ENCODE data around the gene DYNC1I1.

The DYNC1I1 gene

DNA sequence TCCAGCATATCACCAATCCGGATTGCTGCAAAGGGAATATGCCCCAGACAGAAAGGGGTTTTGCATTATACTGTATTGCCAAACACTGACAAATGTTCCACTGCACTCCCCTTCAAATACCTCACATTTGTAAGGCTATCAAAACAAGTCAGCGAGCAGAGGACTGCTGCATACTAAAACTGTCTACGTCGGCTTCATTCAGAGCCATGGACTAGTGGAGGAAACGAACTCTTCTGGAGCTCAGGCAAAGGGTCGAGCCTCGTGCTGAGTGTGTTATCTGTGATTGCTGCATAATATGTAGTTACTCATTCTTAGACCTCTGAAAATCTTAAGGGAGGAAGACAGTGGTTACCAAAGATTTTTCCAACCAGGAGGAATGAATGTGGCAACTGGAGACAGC is 200.2 kb downstream of the DYNC1I1 start:
- Mint-ChIP-seq H3K27ac (no peak overlapping the region), H3K4me1 (ENCODE audit: low read depth) (no peaks in the 10 kb centered on the region), H3K4me3 (no peak overlapping the region), H3K36me3 (ENCODE audit: low read depth) (no peaks in the 10 kb centered on the region), H3K9me3 (no peaks in the 10 kb centered on the region), H3K27me3 (ENCODE audit: low read depth) (no peaks in the 10 kb centered on the region)

GRCh38 chr7:95974108-95974507 is 201.8 kb downstream of the DYNC1I1 start:
- Mint-ChIP-seq H3K27ac (no peak overlapping the region), H3K4me1 (ENCODE audit: low read depth) (no peaks in the 10 kb centered on the region), H3K27me3 (ENCODE audit: low read depth) (peaks cover 6% of the 10 kb centered on the region), H3K4me3 (no peak overlapping the region), H3K9me3 (no peaks in the 10 kb centered on the region), H3K36me3 (ENCODE audit: low read depth) (no peaks in the 10 kb centered on the region)

- Mint-ChIP-seq H3K9me3 (no peaks in the 10 kb centered on the region), H3K27ac (no peak overlapping the region), H3K27me3 (ENCODE audit: low read depth) (peaks cover 6% of the 10 kb centered on the region), H3K4me3 (no peak overlapping the region), H3K36me3 (ENCODE audit: low read depth) (no peaks in the 10 kb centered on the region), H3K4me1 (ENCODE audit: low read depth) (no peaks in the 10 kb centered on the region)
These were observed 204.2 kb downstream of the DYNC1I1 start for GRCh38 chr7:95976369-95977060.

DNA sequence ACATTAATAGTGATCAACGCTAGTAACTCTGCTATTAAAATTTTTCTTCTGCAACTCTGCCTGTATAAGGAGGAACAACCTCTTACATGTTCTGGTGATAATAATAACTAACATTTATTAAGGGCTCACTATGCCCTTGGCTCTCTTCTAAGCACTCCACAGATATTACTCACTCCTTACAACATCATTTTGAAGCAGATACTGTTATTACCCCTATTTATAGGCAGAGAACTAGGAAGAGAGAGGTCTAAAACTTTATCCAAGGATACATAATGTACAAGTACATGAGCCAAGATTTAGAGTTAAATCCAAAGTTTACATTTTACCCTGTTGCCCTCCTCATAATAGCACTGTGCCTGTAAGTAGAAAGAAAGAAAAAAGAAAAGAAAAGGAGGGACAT is 205.6 kb downstream of the DYNC1I1 start:
- H3K36me3 Mint-ChIP-seq (ENCODE audit: low read depth), result no peaks in the 10 kb centered on the region

GRCh38 chr7:95980167-95980566 is 207.8 kb downstream of the DYNC1I1 start:
- no peaks in the 10 kb centered on the region for H3K36me3 Mint-ChIP-seq (ENCODE audit: low read depth)
- peaks cover 6% of the 10 kb centered on the region for H3K27me3 Mint-ChIP-seq (ENCODE audit: low read depth)
- H3K4me1 Mint-ChIP-seq (ENCODE audit: low read depth), result no peaks in the 10 kb centered on the region
- H3K27ac Mint-ChIP-seq, result no peak overlapping the region
- H3K4me3 Mint-ChIP-seq, result no peak overlapping the region
- no peaks in the 10 kb centered on the region for H3K9me3 Mint-ChIP-seq

More for the DNA sequence above, 205.6 kb downstream of the DYNC1I1 start:
- Mint-ChIP-seq H3K4me3 (no peak overlapping the region), H3K27ac (no peak overlapping the region), H3K4me1 (ENCODE audit: low read depth) (no peaks in the 10 kb centered on the region), H3K27me3 (ENCODE audit: low read depth) (peaks cover 6% of the 10 kb centered on the region), H3K9me3 (no peaks in the 10 kb centered on the region)

DNA sequence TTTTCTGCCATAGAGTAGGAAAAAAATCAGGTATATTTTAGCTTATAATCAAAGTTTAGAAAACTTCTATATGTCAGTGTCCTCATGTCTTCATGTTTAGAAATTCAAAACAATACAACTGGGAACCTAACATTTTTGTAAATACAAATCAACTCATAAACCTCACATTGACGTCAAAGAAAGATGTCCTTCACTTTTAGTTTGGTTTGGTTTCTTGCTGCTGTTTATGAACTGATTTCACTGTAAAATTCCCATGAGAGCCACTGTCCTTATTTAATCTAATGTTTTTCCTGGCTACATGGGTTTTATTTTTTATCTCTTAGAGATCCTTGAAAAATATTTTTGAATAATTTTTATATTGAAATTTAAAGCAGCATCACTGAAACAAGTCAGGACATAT is 208.4 kb downstream of the DYNC1I1 start:
- Mint-ChIP-seq H3K36me3 (ENCODE audit: low read depth) (no peaks in the 10 kb centered on the region), H3K27ac (no peak overlapping the region), H3K4me1 (ENCODE audit: low read depth) (no peaks in the 10 kb centered on the region), H3K27me3 (ENCODE audit: low read depth) (peaks cover 6% of the 10 kb centered on the region), H3K9me3 (no peaks in the 10 kb centered on the region), H3K4me3 (no peak overlapping the region)

DNA sequence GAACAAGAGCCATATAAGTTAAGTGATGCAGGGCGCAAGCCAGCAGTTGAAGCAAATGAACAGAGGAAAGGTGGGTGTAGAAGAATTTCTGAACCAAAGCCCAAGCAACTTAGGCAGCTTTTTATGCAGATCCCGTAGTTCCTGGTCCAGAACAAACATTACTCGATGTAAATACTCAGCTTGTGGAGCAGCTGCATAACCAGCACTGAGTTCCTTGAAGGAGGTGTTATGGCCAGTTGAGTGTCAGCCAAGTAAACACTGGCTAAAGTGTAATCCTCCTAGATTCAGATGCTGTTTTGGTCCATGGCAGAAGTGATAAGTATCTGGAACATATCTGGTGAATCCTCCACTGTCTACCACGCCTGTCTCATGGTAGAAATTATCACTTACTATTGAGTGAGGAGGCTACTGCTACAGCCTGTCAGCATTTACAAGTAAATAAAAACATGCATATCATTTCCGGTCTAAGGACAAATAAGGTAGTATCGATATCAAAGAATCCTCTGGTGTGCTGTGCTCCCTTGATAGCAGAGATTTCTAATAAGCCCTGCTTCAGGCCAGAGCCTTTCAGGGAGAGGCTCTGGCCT is 213.9 kb downstream of the DYNC1I1 start:
- H3K9me3 Mint-ChIP-seq, result no peaks in the 10 kb centered on the region
- H3K27me3 Mint-ChIP-seq (ENCODE audit: low read depth), result no peaks in the 10 kb centered on the region
- H3K27ac Mint-ChIP-seq, result no peak overlapping the region
- H3K36me3 Mint-ChIP-seq (ENCODE audit: low read depth), result no peaks in the 10 kb centered on the region
- H3K4me3 Mint-ChIP-seq, result no peak overlapping the region
- H3K4me1 Mint-ChIP-seq (ENCODE audit: low read depth), result no peaks in the 10 kb centered on the region

DNA sequence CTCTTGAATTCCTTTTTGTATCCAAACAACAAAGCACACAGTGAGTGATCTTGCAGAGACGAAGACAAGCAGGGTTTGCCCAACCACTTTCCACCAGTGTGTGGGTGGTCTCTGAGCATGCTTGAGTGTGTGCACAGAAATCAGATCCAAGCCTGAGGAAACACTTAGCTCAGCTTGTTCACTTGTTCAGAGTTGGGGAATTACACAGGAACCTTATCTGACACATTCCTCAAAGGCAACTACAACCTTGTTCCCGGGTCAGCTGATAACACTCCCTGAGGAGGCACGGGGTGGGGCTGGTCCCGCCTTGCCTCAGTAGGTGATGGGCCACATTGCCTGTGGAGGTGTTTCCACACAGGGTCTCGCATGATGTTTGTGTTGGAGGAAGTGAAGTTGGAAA is 216.9 kb downstream of the DYNC1I1 start:
- Mint-ChIP-seq H3K27me3 (ENCODE audit: low read depth) (no peaks in the 10 kb centered on the region), H3K36me3 (ENCODE audit: low read depth) (no peaks in the 10 kb centered on the region), H3K9me3 (no peaks in the 10 kb centered on the region), H3K4me3 (no peak overlapping the region), H3K27ac (no peak overlapping the region), H3K4me1 (ENCODE audit: low read depth) (no peaks in the 10 kb centered on the region)

DNA sequence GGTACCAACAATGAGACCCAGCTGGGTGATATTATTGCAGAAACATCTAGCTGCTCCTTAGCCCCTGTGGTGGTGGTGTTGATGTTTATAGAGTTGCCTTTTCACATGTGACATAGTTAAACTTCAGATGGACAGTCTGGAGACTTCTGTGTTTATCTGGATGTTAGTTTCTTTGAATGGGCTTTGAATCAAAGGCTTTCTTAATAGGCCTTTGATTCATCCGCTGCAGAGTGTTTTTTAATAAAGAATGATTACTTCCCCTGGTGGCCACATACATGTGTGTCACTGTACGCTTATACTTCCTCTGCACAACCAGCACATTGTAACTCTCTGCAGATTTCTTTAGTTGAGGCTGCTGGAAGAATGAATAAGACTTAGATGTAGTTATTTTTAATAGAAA is 221.0 kb downstream of the DYNC1I1 start:
- no peaks in the 10 kb centered on the region for H3K4me1 Mint-ChIP-seq (ENCODE audit: low read depth)
- H3K36me3 Mint-ChIP-seq (ENCODE audit: low read depth), result no peaks in the 10 kb centered on the region
- no peak overlapping the region for H3K4me3 Mint-ChIP-seq
- H3K27ac Mint-ChIP-seq, result no peak overlapping the region
- H3K27me3 Mint-ChIP-seq (ENCODE audit: low read depth), result no peaks in the 10 kb centered on the region
- no peaks in the 10 kb centered on the region for H3K9me3 Mint-ChIP-seq

DNA sequence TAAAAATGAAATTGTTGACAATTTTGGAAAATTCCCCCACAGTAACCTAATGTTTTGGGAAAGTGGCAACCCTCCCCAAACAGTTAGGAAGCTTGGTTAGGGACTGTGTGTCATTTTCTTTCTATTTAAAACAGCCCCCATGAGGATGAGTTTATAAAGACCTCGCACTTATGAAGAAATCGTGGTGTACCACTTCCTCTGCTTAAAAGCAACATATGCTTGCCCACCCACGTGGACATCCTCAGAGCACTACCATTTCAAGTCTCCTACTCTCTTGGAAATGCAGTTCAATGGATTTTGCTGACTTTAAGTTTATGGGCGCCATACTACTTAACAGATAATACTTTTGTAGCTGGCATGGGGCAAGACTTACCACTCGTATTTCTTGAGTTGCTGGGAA is 223.8 kb downstream of the DYNC1I1 start:
- Mint-ChIP-seq H3K27ac (no peak overlapping the region), H3K4me1 (ENCODE audit: low read depth) (no peaks in the 10 kb centered on the region), H3K4me3 (no peak overlapping the region), H3K9me3 (no peaks in the 10 kb centered on the region), H3K27me3 (ENCODE audit: low read depth) (no peaks in the 10 kb centered on the region), H3K36me3 (ENCODE audit: low read depth) (no peaks in the 10 kb centered on the region)

GRCh38 chr7:95996886-95997285 is 224.5 kb downstream of the DYNC1I1 start:
- Mint-ChIP-seq H3K36me3 (ENCODE audit: low read depth) (no peaks in the 10 kb centered on the region), H3K4me1 (ENCODE audit: low read depth) (no peaks in the 10 kb centered on the region), H3K27ac (no peak overlapping the region), H3K9me3 (no peaks in the 10 kb centered on the region), H3K27me3 (ENCODE audit: low read depth) (no peaks in the 10 kb centered on the region), H3K4me3 (no peak overlapping the region)

DNA sequence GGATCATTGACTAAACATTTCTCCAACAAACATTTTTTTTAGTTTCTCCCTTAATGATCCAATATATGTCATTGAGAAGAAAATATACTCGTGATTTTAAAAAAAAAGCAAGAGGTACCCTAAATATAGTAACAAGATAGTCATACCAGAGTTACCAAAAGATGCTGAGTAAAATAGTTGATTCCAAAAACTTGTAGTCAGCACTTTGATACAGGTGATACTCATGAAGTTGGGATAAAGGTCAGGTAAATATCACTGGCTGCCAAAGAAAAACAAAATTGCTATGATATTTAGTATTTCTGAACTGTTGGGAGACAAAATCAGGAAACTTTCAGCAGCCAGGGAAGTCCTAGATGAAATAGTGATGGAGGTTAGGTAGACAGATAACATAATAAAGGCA is 225.3 kb downstream of the DYNC1I1 start:
- Mint-ChIP-seq H3K4me1 (ENCODE audit: low read depth) (no peaks in the 10 kb centered on the region), H3K36me3 (ENCODE audit: low read depth) (no peaks in the 10 kb centered on the region), H3K4me3 (no peak overlapping the region), H3K27ac (no peak overlapping the region), H3K27me3 (ENCODE audit: low read depth) (no peaks in the 10 kb centered on the region), H3K9me3 (no peaks in the 10 kb centered on the region)

DNA sequence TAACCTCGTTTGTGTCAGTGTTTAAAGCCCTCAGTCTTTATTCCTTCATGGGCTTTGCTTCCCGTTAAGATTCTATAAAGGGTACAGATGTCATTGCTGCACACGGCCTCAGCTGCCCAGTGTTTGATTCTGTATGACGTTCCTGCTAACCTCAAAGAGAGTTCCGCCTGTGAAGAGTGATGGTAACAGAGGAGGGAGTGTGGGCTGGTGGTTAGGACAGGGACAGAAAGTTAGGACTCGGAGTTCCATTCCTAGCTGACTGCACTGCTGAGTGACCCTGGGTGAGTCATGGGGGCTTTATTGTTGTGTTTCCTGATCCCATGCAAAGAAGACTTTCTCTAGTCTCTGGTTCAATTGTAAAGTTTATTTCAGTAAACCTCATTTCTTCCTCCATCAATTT is 227.1 kb downstream of the DYNC1I1 start:
- H3K9me3 Mint-ChIP-seq, result no peaks in the 10 kb centered on the region
- no peak overlapping the region for H3K27ac Mint-ChIP-seq
- no peaks in the 10 kb centered on the region for H3K4me1 Mint-ChIP-seq (ENCODE audit: low read depth)
- no peak overlapping the region for H3K4me3 Mint-ChIP-seq
- no peaks in the 10 kb centered on the region for H3K36me3 Mint-ChIP-seq (ENCODE audit: low read depth)
- no peaks in the 10 kb centered on the region for H3K27me3 Mint-ChIP-seq (ENCODE audit: low read depth)

DNA sequence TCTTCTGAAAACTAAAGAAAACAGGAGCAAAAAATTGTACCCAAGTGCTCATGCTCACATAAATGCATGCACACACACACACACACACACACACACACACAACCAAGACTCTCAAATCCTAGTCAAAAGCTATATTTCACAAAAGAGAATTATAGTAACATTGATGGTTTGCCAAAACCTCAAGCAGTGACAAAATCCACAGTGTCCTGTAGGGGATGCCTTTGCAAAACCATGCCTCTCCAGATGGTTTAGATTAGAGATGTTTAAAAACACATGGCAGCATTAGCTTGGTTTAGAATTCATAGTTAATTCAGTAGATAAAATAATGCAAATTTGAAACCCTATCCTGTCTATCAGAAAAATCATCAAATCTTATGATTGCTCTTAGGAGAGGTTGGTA is 232.2 kb downstream of the DYNC1I1 start:
- Mint-ChIP-seq H3K4me3 (no peak overlapping the region), H3K9me3 (no peaks in the 10 kb centered on the region), H3K36me3 (ENCODE audit: low read depth) (no peaks in the 10 kb centered on the region)

GRCh38 chr7:96005271-96005670 is 232.9 kb downstream of the DYNC1I1 start:
- peaks cover 4% of the 10 kb centered on the region for H3K27me3 Mint-ChIP-seq (ENCODE audit: low read depth)
- H3K9me3 Mint-ChIP-seq, result no peaks in the 10 kb centered on the region
- no peak overlapping the region for H3K4me3 Mint-ChIP-seq
- no peak overlapping the region for H3K27ac Mint-ChIP-seq
- H3K4me1 Mint-ChIP-seq (ENCODE audit: low read depth), result no peaks in the 10 kb centered on the region
- H3K36me3 Mint-ChIP-seq (ENCODE audit: low read depth), result no peaks in the 10 kb centered on the region

More for the DNA sequence above, 232.2 kb downstream of the DYNC1I1 start:
- Mint-ChIP-seq H3K27ac (no peak overlapping the region), H3K27me3 (ENCODE audit: low read depth) (peaks cover 4% of the 10 kb centered on the region), H3K4me1 (ENCODE audit: low read depth) (no peaks in the 10 kb centered on the region)
